HS-27A (cell line): Measurements from ENCODE around the gene CASTOR1.

ENCODE experiments used
- DNase-seq: peaks from one replicate; pipeline ENCODE4 v3.0.0-alpha.2; 2012; ENCODE audit warnings: low read depth, missing footprints

Gene CASTOR1

DNA sequence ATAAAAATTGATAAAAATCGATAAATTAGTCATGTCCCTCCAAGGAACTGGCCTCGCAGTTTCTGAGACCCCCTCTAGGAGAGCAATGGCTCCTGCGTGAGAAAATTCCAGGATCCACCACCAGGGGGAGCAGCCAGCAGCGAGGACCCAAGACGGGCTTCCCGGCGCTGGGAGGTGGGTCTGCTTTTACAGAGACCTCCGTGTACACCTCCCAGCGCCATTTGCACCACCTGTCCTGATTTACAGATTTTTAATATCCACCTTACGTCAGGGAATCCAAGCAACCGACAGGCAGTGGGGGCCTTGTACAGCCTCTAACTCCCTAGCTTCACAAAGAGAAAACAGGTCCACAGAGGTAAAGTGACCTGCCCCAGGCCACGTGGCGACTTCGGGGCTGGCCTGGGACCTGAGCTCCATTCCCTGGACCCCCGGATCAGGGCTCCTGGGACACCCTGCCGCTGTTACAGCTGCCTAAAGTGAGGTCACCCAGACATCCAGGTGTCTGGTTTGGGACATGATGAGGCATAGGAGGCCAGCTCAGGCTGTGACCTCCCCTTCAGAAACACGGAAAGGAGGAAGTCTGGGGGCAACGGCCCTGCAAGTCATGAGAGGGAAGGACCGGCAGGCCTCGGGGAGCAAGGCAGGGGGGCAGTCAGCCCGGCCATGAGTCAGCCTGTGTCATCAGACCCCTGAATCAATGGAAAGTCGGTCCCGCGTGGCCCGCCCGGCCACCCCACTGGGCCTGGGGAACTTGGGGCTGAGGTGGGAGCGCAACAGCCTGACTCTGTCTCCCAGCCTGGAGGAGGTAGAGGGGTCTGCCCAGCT is 26.2 kb downstream of the CASTOR1 start:
- no peak for DNase-seq

DNA sequence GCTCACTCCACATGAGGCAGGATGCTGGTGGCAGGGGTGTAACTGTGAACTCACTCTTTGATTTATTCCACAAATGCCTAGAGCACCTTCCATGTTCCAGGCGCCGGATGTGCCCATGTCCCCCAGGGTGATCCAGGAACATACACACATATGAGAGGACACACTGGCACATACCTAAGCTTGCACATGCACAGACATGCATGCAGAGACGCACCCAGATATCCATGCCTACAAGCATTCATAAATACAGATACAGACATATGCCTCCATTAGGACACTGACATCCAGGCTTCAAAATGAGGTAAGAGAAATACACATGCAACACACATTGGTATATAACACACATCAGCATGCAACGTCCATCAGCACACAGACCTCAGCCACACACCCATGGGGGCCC is 27.2 kb downstream of the CASTOR1 start:
- DNase-seq, result no peak

- no peak for DNase-seq
Measured at GRCh38 chr22:30261134-30261533, 28.2 kb downstream of the CASTOR1 start.

GRCh38 chr22:30260682-30261081 is 28.6 kb downstream of the CASTOR1 start:
- no peak for DNase-seq

DNA sequence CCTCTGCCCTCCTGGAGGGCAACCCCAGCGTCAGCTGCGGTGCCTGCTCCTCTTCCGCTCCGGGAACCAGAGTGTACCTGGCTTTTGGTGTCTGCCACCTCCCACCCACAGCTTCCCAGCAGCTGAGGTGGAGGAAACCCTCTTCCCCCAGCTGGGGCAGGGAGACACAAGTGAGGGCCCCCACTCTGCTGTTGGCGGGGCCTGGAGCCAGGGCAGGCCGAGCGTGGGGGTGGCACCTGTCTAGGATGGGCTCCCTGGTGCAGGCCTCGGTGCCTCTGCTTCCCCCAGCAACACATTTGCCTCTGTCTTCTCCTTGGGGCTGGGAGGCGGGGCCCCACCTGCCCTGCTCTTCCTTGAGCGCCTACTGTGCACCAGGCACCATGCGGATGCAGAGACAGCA is 29.0 kb downstream of the CASTOR1 start:
- DNase-seq, result no peak

- no peak for DNase-seq
Measured at GRCh38 chr22:30254314-30254713, 35.0 kb downstream of the CASTOR1 start.

- DNase-seq, result no peak
Measured at GRCh38 chr22:30253205-30253852, 36.0 kb downstream of the CASTOR1 start.

DNA sequence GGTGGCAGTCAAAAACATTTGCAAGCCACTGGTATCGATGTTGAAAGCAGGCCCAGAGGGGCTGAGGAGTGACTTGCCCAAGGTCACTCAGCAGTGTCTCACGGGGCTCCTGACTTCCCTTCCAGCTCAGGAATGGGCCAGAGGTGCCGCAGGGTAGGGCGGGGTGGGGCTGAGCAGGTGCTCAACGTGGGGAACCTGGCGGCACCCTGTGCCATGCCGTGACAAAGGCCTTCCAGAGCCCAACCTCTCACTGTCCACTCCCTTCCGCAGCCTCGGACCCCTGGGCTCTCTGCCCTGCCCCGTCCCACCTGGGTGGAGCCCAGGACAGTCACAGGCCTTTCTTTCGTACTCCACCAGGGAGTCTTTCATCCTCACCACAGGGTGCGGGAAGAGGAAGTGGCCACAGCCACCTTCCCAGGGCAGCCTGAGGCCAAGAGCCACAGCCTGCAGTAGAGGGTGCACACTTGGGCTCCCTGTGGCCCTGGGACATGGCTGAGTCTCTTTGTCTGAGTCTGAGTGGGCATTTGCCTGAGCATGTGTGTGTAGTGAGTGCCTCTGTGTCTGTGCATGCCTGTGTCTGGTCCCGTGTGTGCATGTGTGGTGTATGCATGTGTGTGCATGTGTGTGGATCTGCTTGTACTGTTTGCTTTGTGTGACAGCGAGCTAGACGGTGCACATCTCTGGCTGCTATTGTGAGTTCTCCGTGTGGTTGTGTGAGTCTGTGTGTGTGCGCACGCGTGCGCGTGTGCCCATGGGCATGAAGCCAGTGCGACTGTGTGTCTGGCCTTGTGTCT is 36.7 kb downstream of the CASTOR1 start:
- DNase-seq, result no peak

DNA sequence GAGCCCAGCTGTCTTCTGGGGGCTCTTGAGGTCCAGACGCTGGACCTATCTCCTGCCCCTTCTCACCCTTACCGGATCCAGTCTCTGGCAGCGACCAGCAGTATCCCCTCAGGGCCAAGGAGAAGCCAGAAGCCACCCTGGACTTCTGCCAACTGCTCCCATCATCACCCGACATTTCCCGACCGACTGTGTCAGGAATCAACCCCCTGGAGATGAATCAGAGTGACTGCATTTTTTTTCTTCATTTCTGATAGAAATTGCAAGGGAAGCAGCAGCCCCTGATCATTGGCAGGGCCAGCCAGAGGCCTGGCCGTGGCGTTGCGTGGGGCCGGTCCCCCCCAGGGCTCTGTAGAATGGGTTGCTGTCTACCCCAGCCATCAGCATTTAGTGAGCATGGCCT is 37.6 kb downstream of the CASTOR1 start:
- DNase-seq, result no peak

DNA sequence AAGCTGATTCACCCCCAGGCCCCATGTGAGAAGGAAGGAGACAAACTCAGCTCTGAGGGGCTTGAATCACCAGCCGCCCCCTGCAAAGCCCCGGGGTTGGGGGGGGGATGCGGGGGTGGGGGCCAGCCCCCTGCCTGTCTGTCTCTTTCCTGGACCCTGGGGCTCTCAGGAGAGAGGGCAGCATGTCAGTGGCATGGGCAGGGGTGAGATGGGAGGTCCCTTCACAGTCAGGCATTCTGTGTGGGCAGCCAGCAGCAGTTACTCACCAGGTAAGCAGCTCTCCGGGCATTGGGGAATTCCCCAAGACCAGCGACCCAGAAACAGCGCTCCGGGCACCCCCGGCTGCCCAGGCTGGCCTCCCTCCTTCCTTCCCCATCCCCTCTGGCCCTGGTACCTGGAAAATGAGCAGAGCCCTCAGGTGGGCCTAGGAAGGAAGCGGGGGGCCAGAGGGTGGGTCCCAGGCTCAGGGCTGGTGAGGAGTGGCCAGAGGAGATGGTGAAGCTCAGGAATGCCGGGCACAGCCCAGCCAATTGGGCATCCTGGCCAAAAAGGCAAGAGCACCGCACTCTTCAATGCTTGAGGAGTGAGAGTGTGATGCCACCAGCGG is 38.5 kb downstream of the CASTOR1 start:
- no peak for DNase-seq

- DNase-seq, result no peak
Measured at GRCh38 chr22:30250039-30250565, 39.2 kb downstream of the CASTOR1 start.

- no peak for DNase-seq
Measured at GRCh38 chr22:30249049-30250038, 40.0 kb downstream of the CASTOR1 start.

DNA sequence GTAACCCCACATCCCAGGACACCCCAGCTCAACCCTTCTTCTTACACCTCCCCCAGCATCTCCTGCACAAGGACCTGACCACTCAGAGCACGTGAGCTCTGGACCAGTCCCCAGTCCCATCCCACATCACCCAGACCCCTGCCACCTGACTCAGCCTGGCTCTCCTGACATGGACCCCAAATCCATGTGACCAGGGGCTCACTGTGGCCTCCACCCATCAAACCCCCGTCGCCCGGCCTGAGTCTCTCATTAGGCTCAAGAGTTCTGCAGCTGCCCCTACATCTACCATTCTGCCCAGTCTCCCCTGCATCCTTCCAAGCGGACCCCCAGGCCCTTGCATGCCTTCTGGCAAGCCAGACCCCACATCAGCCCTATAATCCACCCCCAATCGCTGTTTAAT is 40.8 kb downstream of the CASTOR1 start:
- no peak for DNase-seq

GRCh38 chr22:30247974-30248373 is 41.3 kb downstream of the CASTOR1 start:
- DNase-seq, result no peak

DNA sequence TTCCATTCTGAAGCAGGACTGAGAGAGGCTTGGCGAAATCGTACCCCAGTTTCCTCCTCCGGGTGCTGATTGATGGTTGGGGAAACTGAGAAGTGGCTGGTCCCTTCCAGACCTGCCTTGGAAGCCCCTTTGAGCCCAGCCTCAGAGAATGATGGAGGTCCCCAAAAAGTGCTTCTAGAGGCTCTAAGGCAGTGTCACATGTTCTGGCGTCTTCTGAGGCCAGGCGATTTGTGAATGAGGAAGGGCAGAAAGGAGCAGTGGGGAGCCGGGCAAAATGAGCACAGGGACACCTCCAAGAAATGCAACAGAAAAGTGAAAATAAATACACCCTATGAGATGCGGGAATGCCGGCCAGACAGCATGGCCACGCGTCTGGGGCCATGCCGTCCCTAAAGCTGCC is 41.7 kb downstream of the CASTOR1 start:
- no peak for DNase-seq

DNA sequence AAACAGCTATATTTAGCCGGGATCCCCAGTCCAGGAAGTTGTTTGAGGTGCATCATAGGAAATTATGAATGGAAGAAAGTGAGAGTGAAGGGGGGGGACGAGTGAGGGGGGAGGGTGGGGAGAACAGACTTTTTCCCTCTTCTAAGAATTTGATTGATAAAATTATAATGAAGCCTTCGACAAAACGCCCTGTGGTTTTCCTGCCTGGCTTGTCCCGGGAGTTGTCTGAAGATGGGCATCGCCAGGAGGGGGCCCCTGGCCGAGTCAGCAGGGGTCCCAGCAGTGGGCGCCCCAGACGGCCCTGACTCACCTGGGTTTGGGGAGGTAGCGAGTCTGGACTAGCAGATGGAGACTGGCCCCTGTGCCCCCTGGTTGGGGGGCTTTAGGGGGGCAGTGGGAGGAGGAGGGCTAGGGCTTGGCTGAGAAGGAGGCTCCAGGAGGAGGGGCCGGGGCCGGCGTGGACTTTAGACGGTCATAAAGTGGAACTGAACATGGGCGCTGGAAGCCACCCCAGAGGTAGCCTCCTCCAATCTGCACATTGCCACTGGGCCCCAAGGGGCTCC is 42.4 kb downstream of the CASTOR1 start:
- no peak for DNase-seq

GRCh38 chr22:30245985-30246813 is 43.1 kb downstream of the CASTOR1 start, which contains the start of gene LIF:
Gene LIF (minus strand): TSS chr22:30246759. CDS start chr22:30246695, 64 bp downstream.
- no peak for DNase-seq

DNA sequence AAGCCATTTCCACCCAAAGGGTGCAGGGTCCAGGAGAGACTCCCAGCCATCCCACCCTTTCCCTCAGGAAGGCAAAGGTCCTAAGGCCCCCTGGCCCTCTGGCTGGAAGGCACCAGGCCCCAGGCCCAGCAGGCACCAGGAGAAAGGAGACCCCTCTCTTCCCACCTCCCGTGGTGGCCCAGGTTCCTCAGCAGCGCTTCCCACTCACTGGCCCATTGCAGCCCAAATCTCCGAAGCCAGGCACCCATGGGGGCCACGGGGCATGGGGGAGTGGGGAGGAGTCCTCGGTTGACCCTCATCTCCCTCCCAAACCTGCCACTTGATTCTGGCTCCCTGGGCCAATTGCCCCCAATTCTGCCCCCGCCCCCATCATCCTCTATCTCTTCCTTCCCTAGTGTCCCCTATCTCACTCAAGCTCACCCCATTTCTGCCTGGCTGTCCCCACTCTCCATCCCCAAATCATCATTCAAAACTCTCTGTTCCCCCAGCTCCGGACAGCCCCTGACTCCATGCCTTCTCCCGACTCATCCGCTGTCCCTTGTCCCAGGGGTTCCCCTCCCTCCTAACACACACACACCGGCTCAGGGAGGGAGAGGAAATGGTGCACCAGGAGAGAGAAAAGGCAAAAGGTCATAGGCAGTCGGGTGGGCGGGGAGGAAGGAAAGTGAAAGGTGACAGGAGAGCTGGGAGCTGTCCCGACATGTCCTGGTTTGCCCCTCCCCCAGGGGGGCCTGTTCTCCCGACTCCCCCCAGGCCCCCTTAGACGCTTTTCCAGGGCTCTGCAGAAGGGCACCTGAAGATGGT is 43.9 kb downstream of the CASTOR1 start:
- no peak for DNase-seq

GRCh38 chr22:30244641-30245040 is 44.7 kb downstream of the CASTOR1 start:
- DNase-seq, result no peak
